ENCODE results near the gene MSMO1. TPM values are rescaled to one million over a fixed set of nuclear protein-coding genes. Genes with fewer than 3 reads are reported as not detected.

Gene MSMO1
- polyA plus RNA-seq, 1 donor from 2014 or later, result 242 TPM

- Histone ChIP-seq H3K9me3 (ENCODE audit: low read length) (no peaks in the 10 kb centered on the region), H3K27me3 (ENCODE audit: insufficient read depth, low read depth, low read length) (no peaks in the 10 kb centered on the region), H3K4me2 (ENCODE audit: low read length) (no peak overlapping the region), H3K9me2 (ENCODE audit: insufficient read depth, low read length) (no peaks in the 10 kb centered on the region), H3K36me3 (ENCODE audit: insufficient read depth, low read length) (no peaks in the 10 kb centered on the region), H3F3A (ENCODE audit: insufficient read depth, low read length, poor library complexity, severe bottlenecking) (no peaks in the 10 kb centered on the region), H3K27ac (ENCODE audit: low read length) (no peak overlapping the region), H3K4me3 (ENCODE audit: low read length) (no peak overlapping the region), H3K9ac (ENCODE audit: low read length) (no peak overlapping the region), H4K20me1 (ENCODE audit: insufficient read depth) (no peaks in the 10 kb centered on the region), H2AFZ (ENCODE audit: low read depth, low read length) (no peak overlapping the region), H3K79me2 (replicated peaks; ENCODE audit: insufficient read depth, low read length) (no peaks in the 10 kb centered on the region)
- TF ChIP-seq POLR2AphosphoS5 (IDR thresholded peaks at IDR 0.05) (no peak), CTCF (IDR thresholded peaks at IDR 0.05; ENCODE audit: poor library complexity, severe bottlenecking) (no peak), SMC3 (conservative IDR thresholded peaks at IDR 0.05; ENCODE audit: poor library complexity) (no peak), REST (IDR thresholded peaks at IDR 0.05; ENCODE audit: borderline replicate concordance) (no peak), TAF1 (IDR thresholded peaks at IDR 0.05; ENCODE audit: low read depth) (no peak), EP300 (conservative IDR thresholded peaks at IDR 0.05; ENCODE audit: poor library complexity, severe bottlenecking) (no peak), EZH2 (IDR thresholded peaks at IDR 0.05; ENCODE audit: borderline replicate concordance, insufficient read depth, low read length, poor library complexity, severe bottlenecking) (no peak), MXI1 (conservative IDR thresholded peaks at IDR 0.05; ENCODE audit: poor library complexity, severe bottlenecking) (no peak), RAD21 (conservative IDR thresholded peaks at IDR 0.05) (no peak)
These were observed 32.7 kb downstream of the MSMO1 start for GRCh38 chr4:165360041-165360695.

GRCh38 chr4:165360985-165361670 lies 33.7 kb downstream of the MSMO1 start:
- H3K9ac ChIP-seq (ENCODE audit: low read length), result no peak overlapping the region
- H3F3A ChIP-seq (ENCODE audit: insufficient read depth, low read length, poor library complexity, severe bottlenecking), result no peaks in the 10 kb centered on the region
- TF ChIP-seq MXI1 (conservative IDR thresholded peaks at IDR 0.05; ENCODE audit: poor library complexity, severe bottlenecking) (no peak), TAF1 (IDR thresholded peaks at IDR 0.05; ENCODE audit: low read depth) (no peak), REST (IDR thresholded peaks at IDR 0.05; ENCODE audit: borderline replicate concordance) (no peak), RAD21 (conservative IDR thresholded peaks at IDR 0.05) (no peak), EZH2 (IDR thresholded peaks at IDR 0.05; ENCODE audit: borderline replicate concordance, insufficient read depth, low read length, poor library complexity, severe bottlenecking) (no peak), SMC3 (conservative IDR thresholded peaks at IDR 0.05; ENCODE audit: poor library complexity) (no peak), POLR2AphosphoS5 (IDR thresholded peaks at IDR 0.05) (no peak), EP300 (conservative IDR thresholded peaks at IDR 0.05; ENCODE audit: poor library complexity, severe bottlenecking) (no peak), CTCF (IDR thresholded peaks at IDR 0.05; ENCODE audit: poor library complexity, severe bottlenecking) (no peak)
- H3K36me3 ChIP-seq (ENCODE audit: insufficient read depth, low read length), result no peaks in the 10 kb centered on the region
- H3K79me2 ChIP-seq (replicated peaks; ENCODE audit: insufficient read depth, low read length), result no peaks in the 10 kb centered on the region
- H4K20me1 ChIP-seq (ENCODE audit: insufficient read depth), result no peaks in the 10 kb centered on the region
- H3K4me2 ChIP-seq (ENCODE audit: low read length), result no peak overlapping the region
- H2AFZ ChIP-seq (ENCODE audit: low read depth, low read length), result no peak overlapping the region
- no peaks in the 10 kb centered on the region for H3K27me3 ChIP-seq (ENCODE audit: insufficient read depth, low read depth, low read length)
- no peak overlapping the region for H3K4me3 ChIP-seq (ENCODE audit: low read length)
- no peaks in the 10 kb centered on the region for H3K9me3 ChIP-seq (ENCODE audit: low read length)
- no peaks in the 10 kb centered on the region for H3K9me2 ChIP-seq (ENCODE audit: insufficient read depth, low read length)
- H3K27ac ChIP-seq (ENCODE audit: low read length), result no peak overlapping the region

Data from neural cell (in vitro differentiated cells).